HepG2 (cell line): Measurements from ENCODE around the gene HTR3C. TPM values are rescaled to one million over a fixed set of nuclear protein-coding genes. Genes with fewer than 3 reads are reported as not detected.
"Not testable (repeated sequence)": the region's sequence is repeated elsewhere in the genome, so short reads cannot be mapped to it uniquely, and the experiment has no call there.

Experiments used
- ATAC-seq: fragments of 200-7000 bp; cut with Tn5 transposase; 3 replicates; pipeline ENCODE4 v1.9.1; 2020; ENCODE audit warnings: mild to moderate bottlenecking, moderate library complexity
- BruUV-seq: library from RNA; stranded (reverse); fragments of 400-500 nt; replicated peaks from 2 replicates; lab custom pipeline; 2021; lab: Mats Ljungman, UMichigan
- CTCF ChIA-PET: fragments of 300-600 bp; formaldehyde crosslinking; extraction: SDS; loops from one replicate; lab custom pipeline; 2021; ENCODE audit warnings: low total read pairs, inconsistent platforms, low intra/inter-chr PET ratio; lab: Yijun Ruan, JAX
- POLR2A ChIA-PET: fragments of 350-600 bp; sonication (Branson Sonifier 250); formaldehyde crosslinking; loops from one replicate; lab custom pipeline; 2020; ENCODE audit warnings: antibody characterized with exemption, inconsistent platforms; lab: Yijun Ruan, JAX
- DNase-seq: peaks from one replicate; pipeline ENCODE4 v3.0.0-alpha.2; 2015; ENCODE audit warnings: low spot score
- FAIRE-seq: peaks from 3 replicates; lab custom pipeline; 2011; peaks lifted over from hg19 to GRCh38; lab: Jason Lieb, UNC
- H2AFZ ChIP-seq: one replicate; pipeline ENCODE4 v1.6.1; 2011; ENCODE audit warnings: low read length, inconsistent platforms
- H3K27ac ChIP-seq: fragments of 300-600 bp; 3 replicates; pipeline ENCODE4 v1.8.0; 2011; ENCODE audit warnings: mixed run types, mild to moderate bottlenecking, mixed read lengths, low read length, inconsistent platforms; ENCODE audit not compliant: insufficient read depth; ENCODE audit errors: extremely low read length
- H3K27me3 ChIP-seq, 2 experiments: fragments of 200-600 bp in 1 of 2; 2 replicates in 1 of 2; 3 replicates in 1 of 2; pipeline versions ENCODE4 v1.6.0 to v1.8.0; 2011; ENCODE audit warnings: low read length in 2 of 2, mild to moderate bottlenecking in 2 of 2, moderate library complexity in 2 of 2, inconsistent platforms in 1 of 2; ENCODE audit not compliant: insufficient read depth in 2 of 2, control insufficient read depth in 1 of 2
- H3K36me3 ChIP-seq, 2 experiments: fragments of 200-600 bp in 1 of 2; replicated peaks in 1 of 2; 2 replicates in 1 of 2; 3 replicates in 1 of 2; pipeline versions ENCODE4 v1.5.1 to v1.8.0; 2011; ENCODE audit warnings: low read length in 2 of 2, inconsistent platforms in 1 of 2; ENCODE audit not compliant: insufficient read depth in 2 of 2, control insufficient read depth in 1 of 2
- H3K4me1 ChIP-seq: 2 replicates; pipeline ENCODE4 v1.5.1; 2012; ENCODE audit warnings: low read length, inconsistent platforms; ENCODE audit not compliant: insufficient read depth
- H3K4me2 ChIP-seq: 2 replicates; pipeline ENCODE4 v1.6.0; 2011; ENCODE audit warnings: low read depth, low read length, inconsistent platforms
- H3K4me3 ChIP-seq, 3 experiments: fragments of 200-600 bp in 1 of 3; sonication (generic), shearing (Covaris generic) in 1 of 3; replicated peaks in 1 of 3; 2 replicates each; pipeline ENCODE4 v1.5.1; 2011 to 2016; ENCODE audit warnings: low read length in 3 of 3, inconsistent platforms in 2 of 3, low read depth in 2 of 3, mild to moderate bottlenecking in 2 of 3, control low read depth in 1 of 3, mixed read lengths in 1 of 3; ENCODE audit not compliant: insufficient read depth in 1 of 3
- H3K79me2 ChIP-seq: one replicate; pipeline ENCODE4 v1.6.1; 2011; ENCODE audit warnings: low read length, inconsistent platforms; ENCODE audit not compliant: insufficient read depth
- H3K9ac ChIP-seq: 2 replicates; pipeline ENCODE4 v1.6.0; 2011; ENCODE audit warnings: mild to moderate bottlenecking, low read depth, low read length, inconsistent platforms; ENCODE audit not compliant: insufficient read depth
- H3K9me3 ChIP-seq: 2 replicates; pipeline ENCODE4 v1.5.1; 2012; ENCODE audit warnings: mild to moderate bottlenecking, low read length
- H4K20me1 ChIP-seq: 2 replicates; pipeline ENCODE4 v1.6.0; 2011; ENCODE audit warnings: inconsistent platforms, mild to moderate bottlenecking, low read length, moderate library complexity; ENCODE audit not compliant: insufficient read depth
- ZNF430 ChIP-seq: sonication (generic); formaldehyde crosslinking; IDR thresholded peaks from 2 replicates; pipeline ENCODE4 v1.9.0; 2021; ENCODE audit warnings: mild to moderate bottlenecking, missing genetic modification reagents
- WGBS: methylation state at CpG from one replicate; pipeline ENCODE4 v1.1.6; 2017; ENCODE audit warnings: low lambda C conversion rate; 5-methylcytosine and 5-hydroxymethylcytosine counted together
- in situ Hi-C: cut with HindIII; loops from 2 replicates; pipeline ENCODE4 v1.10.0; 2017; ENCODE audit warnings: low pct_unique_long_range_greater_than_20kb; ENCODE audit not compliant: extremely low pct_ligation_motif_present
- intact Hi-C: fragments of 100-400 bp; cut with micrococcal nuclease; formaldehyde crosslinking; loops from one replicate; pipeline ENCODE4 v1.10.0; 2022; ENCODE audit not compliant: unreplicated experiment
- polyA plus RNA-seq, 8 experiments: library from polyadenylated mRNA; depleted of rRNA in 3 of 8; stranded (reverse) in 7 of 8; unstranded in 1 of 8; fragments of >200 nt; fragmentation: Illumina TruSeq in 4 of 8; extraction: Trizol in 4 of 8; gene quantifications; 2 replicates each; pipeline versions ENCODE4 v1.2.1 to v1.2.3, GENCODE V29; 2011 to 2016; ENCODE audit warnings: low read depth in 4 of 8, missing spikeins in 1 of 8, mixed read lengths in 1 of 8; ENCODE audit not compliant: insufficient read depth in 1 of 8
- total RNA-seq, 5 experiments: library from RNA; depleted of rRNA; stranded (reverse); fragments of >200 nt; fragmentation: Illumina TruSeq; extraction: Trizol; gene quantifications; 2 replicates each; pipeline ENCODE4 v1.2.3, GENCODE V29; 2016; ENCODE audit warnings: low read depth in 1 of 5

The HTR3C gene
- total and polyA plus RNA-seq, 2 of the 13 experiments (the other 11 are each of a cell fraction or from before 2014, with no cell fraction given) = not detected

DNA sequence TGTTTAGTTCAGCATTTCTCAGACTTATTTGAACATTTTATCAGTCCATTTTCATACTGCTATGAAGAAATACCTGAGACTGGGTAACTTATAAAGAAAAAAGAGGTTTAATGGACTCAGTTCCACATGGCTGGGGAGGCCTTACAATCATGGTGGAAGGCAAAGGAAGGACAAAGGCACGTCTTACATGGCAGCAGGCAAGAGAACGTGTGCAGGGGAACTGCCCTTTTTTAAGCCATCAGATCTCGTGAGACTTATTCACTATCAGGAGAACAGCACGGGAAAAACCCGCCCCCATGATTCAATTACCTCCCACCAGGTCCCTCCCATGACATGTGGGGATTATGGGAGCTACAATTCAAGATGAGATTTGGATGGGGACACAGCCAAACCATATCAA is 27.6 kb upstream of the HTR3C start:
- DNase-seq, FAIRE-seq, H3K27me3 ChIP-seq, H3K9ac ChIP-seq, POLR2A ChIA-PET, H3K9me3 ChIP-seq, intact Hi-C loops, H3K36me3 ChIP-seq, BruUV-seq, H3K4me1 ChIP-seq, H3K4me3 ChIP-seq, H3K27ac ChIP-seq, H2AFZ ChIP-seq, H3K79me2 ChIP-seq, in situ Hi-C loops, CTCF ChIA-PET, H3K4me2 ChIP-seq, ATAC-seq, H4K20me1 ChIP-seq: not testable (repeated sequence)
- TF ChIP-seq ZNF430 (CRISPR knock-in tag) = peak; percentile 63
- 11% methylated on average over 5 of the region's 5 CpGs for WGBS

DNA sequence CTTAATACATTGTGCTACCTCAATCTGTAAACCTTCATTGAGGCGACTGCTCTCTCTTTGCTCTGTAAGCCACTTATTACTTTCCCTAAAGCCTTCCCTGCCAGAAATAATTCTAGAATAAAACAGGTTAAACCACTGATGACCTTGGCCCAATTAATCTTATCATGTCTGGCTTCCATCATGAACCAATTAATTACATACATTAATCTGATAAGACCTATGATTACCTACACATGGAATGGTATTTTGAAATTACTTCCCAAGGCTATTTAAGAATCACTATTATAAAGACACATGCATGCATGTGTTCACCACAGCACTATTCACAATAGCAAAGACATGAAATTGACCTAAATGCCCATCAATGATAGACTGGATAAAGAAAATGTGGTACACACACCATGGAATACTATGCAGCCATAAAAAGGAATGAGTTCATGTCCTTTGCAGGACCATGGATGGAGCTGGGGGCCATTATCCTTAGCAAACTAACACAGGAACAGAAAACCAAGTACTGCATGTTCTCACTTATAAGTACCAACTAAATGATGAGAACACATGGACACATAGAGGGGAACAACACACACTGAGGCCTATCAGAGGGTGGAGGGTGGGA is 24.5 kb upstream of the HTR3C start:
- POLR2A ChIA-PET, H4K20me1 ChIP-seq, H3K27me3 ChIP-seq, H3K4me2 ChIP-seq, BruUV-seq, H3K36me3 ChIP-seq, H3K4me3 ChIP-seq, intact Hi-C loops, H3K9ac ChIP-seq, DNase-seq, CTCF ChIA-PET, in situ Hi-C loops, H3K9me3 ChIP-seq, H3K4me1 ChIP-seq, H3K79me2 ChIP-seq, ATAC-seq, FAIRE-seq, H2AFZ ChIP-seq, H3K27ac ChIP-seq: not testable (repeated sequence)
- WGBS = 76% methylated on average over 1 of the region's 1 CpG
